HEK293T (cell line): Measurements from ENCODE around the gene ARL15.

Source experiments
- FOXM1 ChIP-seq: fragments of 450-650 bp; IDR thresholded peaks from 2 replicates; pipeline ENCODE4 v1.6.1; 2017; ENCODE audit warnings: mild to moderate bottlenecking, borderline replicate concordance
- SP1 ChIP-seq: fragments of 450-650 bp; IDR thresholded peaks from 2 replicates; pipeline ENCODE4 v1.6.1; 2017

- TF ChIP-seq SP1 (no peak), FOXM1 (no peak)
These were observed 89.9 kb downstream of the ARL15 start for GRCh38 chr5:54220230-54221040.
